ENCODE results near the gene PTPRO.
A peak's percentile ranks its signal among the peaks of the same experiment; 100 is the strongest.

Gene PTPRO

DNA sequence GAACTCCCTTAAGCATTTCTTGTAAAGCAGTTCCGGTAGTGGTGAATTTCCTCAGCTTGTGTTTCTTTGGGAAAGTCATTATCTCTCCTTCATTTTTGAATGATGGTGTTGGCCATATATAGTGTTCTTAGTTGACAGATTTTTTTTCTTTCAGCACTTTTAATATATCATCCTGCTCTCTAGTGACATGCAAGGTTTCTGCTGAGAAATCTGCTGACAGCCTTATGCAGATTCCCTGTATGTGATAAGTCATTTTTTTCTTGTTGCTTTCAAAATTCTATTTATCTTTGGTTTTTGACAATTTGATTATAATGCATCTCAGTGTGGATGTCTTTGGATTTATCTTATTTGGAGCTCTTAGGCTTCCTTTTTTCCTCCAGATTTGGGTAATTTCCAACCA, 135.7 kb downstream of the PTPRO start:
- no peak for DNase-seq

DNA sequence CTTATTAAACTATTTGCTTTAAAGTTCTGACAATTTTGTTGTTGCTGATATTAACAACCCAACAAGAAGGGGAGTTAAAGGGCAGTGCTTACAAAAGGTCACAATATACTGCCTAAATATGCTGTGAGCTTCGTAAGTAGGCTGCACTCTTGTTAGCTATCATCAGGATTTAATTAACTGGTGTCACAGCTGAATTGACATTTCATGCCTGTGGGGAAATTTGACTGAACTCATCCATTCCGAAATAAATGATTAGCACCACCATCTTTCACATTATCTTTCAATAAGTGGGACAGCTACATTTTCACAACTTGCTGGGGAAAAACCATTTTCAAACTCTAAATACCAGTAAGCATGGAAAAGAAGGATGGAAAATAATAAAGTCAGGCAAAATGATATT, 146.6 kb downstream of the PTPRO start:
- DNase-seq: no peak

DNA sequence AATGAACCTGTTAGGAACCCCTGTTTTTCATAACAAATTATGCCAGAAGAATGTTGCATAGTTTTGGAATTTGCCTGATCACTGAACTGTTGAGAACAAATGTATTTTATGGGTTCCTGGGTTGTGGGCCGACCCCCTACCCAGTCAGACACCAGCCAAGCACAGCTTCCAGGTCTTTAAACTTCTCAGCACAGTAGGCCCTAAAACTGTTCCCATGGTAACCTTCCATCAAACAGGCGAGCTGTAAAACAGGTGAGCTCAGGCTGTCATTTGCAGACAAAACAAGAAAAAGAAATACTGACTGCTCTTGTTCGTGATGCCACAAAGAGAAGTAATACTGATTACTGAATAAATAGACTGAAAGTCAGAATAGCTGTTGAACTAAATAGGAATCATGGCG, 147.0 kb downstream of the PTPRO start:
- DNase-seq: no peak

DNA sequence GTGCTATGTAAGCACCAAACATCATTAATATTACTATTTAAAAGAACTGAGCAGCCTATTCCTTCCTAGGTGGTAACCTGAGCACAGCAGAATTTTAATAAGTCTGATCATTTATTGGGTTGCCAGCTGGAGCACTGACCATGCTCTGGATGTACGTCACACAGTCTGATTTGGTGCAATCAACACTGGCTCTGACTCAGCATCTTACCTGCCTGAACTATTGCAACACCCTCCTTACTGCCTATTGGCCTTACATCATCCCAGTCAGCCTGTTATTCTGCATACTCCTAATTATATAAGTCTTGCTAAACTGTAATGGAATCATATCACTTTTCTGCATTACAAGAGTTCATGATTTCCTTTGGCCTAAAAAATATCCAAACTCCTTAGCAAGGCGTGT, 149.7 kb downstream of the PTPRO start:
- DNase-seq: no peak

DNA sequence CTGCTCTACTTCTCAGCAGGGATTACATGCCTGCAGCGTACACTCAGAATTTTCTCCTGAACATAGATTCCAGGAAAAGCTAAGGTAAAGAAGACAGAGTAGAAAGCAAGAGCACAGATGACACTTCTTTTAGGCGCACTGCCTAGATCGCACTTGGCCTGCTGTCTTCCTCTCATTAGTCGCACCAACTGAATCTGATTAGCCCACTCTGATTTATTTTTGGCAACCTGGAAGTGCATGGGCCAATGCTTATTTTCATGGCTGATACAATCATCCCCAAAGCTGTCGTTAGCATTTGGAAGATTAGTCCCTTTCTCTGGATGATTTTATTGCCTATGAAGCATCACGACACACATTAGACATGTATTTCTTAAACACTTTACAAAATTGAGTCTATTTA, 152.5 kb downstream of the PTPRO start:
- DNase-seq: no peak

DNA sequence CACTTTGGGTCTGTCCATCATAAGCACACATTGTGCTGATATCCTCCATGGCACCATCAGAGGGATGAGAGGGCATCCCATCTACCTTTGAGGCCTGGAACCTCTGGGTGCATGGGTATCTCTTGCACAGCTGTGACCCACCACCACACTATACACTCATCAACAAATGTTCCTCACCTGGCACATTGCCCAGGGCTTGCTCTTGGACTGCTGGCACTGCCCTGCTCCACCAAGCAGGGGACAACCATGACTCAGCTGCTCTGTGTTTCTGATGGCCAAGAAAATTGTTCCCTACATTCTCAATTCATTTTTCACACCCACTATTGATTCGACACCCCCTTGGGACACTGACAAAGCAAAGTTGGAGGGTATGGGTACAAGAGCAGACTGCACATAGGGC, 155.5 kb downstream of the PTPRO start:
- DNase-seq: no peak

DNA sequence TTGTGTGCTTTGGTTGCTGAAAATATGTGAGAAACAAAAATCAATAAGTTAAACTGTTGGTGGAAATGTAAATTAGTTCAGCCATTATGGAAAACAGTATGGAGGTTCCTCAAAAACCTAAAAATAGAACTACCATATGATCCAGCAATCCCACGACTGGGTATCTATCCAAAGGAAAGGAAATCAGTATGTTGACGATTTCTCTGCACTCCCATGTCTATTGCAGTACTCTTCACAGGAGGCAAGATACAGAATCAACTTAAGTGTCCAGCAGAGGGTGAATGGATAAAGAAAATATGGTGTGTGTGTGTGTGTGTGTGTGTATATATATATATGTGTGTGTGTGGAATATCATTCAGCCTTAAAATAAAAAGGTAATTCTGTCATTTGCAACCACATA, 159.5 kb downstream of the PTPRO start:
- no peak for DNase-seq

DNA sequence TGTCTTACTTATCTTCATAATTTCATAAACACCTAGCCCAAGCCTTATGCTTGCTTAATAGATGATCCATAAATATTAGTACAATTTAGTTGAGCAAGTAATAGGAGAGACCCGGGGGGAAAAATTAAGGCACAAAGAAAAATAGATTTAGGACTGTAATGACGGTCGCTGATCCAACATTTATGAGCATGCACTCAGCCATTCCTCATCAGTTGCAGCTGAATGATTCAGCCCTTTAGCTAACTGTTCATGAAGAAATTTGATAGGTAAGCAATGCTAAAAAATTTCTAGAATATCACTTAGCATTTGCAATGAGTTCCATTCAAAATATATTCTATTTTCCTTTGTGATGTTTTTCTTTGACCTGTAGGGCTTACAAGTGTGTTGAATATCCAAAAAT, 163.2 kb downstream of the PTPRO start:
- DNase-seq: no peak

DNA sequence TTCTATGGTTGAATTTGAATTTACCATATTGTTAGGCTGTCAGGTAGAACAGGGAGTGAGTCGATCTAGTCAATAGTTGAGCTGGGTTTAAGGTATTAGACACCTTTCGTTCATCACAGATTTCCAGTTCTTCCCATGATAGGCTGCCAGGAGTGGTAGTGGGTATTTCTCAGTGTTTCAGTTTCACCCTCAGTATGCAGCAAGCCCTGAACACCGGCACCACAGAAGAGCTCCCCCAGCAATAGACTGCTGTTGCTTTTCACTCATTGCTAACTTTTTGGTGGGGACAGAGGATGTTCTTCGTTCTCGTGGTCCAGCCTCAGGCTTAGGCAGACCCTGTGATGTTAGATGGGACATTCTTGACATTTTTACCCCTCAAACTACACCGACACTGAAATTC, 164.6 kb downstream of the PTPRO start:
- DNase-seq: no peak

DNA sequence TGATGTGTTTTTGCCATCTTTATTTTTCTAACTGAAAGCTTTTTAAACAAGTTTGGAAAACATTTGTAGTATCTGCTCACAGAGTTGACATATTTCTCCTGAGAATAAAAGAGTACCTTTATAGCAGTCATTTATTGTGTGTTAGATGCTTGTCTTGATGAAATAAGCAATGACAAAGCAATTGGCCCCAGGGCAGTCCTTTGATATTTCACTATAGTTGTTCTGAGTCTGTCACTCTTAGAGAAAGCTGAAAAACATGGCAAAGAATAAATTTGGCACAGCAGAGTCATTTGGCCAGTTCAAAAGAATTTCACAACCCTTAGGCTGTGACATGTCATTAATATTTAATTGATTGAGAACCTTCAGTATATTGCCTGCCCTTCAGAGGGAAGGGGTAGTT, 166.2 kb downstream of the PTPRO start:
- no peak for DNase-seq

DNA sequence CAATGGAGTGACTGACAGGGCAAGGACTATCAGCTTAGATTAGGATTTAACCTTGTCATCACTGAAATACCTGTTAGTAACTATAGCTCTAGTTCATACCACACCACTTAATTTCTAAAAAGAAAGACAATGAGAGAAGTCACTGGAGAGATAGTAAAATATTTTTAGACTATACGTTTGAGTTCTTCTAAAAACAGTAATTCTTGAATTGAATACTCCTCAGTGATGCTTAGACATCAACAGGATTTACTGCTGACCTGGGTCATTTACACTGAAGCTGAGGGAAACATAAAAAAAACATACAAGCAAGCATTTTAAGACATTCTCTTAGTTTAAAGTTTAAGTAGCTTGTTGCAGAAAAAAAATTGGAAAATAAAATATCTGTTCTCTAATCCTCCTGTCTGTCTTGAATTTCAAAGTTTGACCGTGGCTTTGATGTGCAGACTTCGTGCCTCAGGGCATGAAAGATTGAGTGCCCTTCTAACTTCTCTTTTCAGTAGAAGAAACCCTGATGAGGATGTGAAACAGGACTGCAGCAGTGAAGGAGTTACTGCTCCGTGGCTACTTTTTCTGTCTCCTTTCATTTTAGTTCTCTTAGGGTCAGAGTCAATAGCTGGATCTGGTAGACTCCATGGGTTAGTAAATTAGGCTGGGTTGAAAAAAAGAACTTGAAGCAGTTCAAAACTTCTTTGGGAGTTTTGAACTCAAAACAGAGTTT, 172.2 kb downstream of the PTPRO start:
- no peak for DNase-seq

DNA sequence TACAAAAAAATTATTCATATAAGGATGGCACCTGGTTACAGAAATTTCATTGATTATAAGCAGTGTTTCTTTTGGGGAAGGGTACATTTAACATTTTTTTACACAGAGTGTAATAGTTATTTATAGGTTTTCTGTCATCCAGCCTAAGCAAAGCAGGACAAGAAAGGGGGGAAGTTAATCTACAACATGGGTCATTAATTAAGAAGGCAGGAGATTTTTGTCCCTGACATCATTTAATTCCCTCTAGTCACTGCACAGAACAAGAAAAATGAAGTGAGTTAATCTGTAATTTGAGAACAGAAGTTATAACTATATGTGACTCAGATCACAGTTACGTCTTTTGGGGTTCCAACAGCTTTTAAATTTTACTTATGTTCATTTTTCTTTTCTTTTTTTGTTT, 173.4 kb downstream of the PTPRO start:
- no peak for DNase-seq

DNA sequence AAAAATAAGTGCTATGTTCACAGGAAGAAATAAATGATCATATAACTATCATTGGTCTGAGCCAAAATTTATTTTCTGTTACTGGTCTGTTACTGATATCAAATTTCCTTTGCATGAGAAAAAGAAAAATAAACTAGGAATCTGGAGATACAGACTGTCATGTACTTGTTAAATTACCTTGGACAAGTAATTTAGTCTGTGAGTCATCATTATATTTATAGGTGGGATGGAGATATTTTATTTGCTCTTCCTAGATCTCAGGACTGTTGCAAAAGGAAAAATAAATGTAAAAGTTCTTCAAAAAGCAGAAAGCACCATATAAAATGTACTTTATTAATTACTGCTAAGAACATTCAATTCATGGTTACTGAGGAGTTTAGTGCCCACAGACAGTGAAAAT, 174.4 kb downstream of the PTPRO start:
- no peak for DNase-seq

DNA sequence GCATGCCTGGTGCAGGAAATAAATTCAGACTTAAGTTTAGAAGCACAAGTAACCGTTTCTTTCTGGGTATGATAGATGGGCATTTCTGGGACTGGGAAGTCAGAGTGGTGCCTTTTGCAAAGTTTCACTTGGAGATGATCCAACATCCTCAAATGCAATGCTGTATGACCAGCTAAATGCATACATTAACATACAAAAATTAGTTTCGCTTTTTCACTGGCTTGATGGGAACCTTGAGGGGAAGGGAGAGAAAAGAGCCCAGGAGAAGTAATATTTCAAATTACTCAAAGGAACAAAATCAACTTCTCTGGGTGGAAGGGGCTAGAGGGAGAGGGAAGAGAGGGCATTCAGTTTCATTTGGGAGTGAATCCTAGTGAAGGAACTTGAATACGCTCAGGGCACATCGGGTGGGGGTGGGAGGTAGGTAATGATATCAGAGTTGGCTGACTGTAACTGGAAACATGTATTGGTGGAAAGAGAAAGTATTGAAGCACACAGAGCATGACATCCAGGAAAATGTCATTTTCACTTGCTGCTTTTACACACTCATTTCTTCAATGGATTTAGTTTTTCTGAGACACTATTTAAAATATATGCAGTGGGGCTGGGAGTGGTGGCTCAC, 175.5 kb downstream of the PTPRO start:
- DNase-seq: no peak

DNA sequence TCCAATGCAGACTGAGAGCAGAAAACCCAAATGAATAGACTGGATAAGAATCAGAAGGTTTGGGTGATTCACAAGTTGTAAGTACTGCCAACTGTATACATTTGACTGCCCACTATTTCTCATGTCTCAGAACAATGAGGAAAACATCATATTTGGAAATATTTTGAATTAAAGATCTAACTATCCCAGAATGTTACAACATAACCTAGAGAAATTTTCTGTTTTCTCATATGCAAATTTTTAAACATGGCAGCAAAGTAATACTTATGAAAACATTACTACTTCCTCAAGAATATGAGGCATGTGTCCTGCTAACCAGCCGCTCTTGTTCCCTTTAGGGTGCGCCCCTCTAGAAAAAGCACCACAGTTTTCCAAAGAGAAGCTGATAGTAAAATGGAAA, 179.9 kb downstream of the PTPRO start:
- DNase-seq: no peak

DNA sequence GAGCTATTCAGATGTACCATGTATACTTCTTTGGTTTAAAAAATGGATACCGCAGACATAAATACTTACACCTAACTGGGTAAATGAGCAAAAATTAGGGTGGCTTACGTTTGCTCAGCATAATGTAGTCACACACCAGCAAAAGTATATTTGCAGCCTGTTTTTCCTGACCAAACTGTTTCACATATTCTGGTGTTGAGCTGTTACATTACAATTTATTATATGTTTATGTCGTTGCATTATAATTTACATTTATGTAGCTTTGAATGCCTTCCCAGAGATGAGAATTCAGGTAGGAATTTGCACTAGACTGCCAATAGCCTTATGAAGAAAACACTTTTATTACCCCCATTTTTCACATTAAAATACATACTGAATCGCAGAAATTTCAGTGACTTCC, 183.3 kb downstream of the PTPRO start:
- DNase-seq: no peak

DNA sequence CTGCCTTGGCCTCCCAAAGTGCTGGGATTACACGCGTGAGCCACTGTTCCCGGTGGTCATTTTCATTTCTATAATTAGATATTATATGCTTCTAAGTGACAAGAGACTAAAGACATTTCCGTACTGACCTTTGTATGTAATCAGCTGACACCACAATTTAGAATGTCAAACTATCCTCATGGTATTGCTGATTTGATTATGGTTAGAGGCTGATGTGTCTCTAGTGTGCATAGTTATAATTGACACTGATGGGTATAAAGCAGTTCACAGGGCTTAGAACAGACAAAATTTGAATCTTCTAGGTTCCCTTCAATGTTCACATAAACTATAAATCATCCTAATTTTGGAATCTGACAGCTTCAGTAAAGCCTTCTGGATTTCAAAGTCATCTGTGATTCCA, 192.7 kb downstream of the PTPRO start:
- no peak for DNase-seq

DNA sequence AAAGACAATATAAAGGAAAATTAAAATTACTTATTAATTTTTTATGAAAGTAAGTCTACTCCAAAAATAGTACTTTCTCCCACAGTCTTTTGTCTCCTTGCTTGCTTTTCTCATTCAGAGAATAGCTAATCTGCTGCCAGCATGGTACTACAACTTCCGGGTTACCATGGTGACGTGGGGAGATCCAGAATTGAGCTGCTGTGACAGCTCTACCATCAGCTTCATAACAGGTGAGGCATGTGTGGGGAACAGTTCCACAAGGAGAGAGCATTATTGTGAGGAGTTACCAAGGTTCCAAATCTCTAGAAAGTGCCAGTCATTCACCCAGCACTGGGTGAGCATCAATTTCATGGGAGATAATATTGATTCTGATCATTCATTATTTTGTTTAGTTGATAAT, 197.8 kb downstream of the PTPRO start:
- no peak for DNase-seq

DNA sequence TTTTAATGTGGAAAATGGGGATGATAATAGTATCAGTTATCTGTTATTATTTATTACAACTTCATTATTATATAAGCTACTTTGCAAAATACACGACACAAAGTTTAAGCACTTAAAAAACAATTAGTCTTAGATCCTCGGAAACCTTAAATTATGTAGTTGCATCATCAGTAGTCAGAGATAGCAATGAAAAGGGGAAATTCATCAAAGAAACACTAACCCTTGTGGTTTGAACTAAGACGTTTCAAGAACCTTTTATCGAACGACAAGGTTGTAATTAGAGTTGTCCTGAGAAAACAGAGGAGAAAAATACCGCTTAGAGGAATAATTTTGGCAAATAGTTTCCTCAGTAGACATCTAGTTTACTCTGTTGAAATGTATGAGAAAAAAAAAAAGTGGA, 198.5 kb downstream of the PTPRO start:
- no peak for DNase-seq

DNA sequence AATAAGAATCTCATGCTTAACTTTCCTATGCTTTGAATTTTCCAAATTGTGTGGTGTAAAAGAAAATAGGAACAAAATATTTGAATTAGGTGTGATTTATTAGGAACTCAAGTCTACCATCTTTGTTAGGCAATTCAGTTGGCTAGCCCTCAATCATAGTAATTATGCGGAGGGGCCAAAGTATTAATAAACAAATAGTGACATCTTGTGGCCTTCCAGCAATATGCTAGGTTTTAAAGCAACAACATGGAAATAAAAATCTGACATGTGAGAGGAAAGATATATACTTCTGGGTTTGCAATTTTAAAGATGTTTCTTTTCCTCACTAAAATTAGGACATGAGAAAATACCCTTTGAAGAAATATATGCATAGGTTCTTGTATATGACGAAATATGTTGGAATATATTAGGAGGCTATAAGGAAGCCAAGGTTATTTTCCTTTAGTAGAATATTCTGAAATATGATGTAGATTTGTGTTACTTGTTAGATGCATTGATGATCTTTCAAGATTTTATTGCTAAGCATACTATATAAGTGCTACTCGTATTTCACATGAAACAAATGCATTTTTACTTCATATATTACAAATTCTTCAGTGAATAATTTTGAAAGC, 200.4 kb downstream of the PTPRO start:
- DNase-seq: peak; percentile 15

DNA sequence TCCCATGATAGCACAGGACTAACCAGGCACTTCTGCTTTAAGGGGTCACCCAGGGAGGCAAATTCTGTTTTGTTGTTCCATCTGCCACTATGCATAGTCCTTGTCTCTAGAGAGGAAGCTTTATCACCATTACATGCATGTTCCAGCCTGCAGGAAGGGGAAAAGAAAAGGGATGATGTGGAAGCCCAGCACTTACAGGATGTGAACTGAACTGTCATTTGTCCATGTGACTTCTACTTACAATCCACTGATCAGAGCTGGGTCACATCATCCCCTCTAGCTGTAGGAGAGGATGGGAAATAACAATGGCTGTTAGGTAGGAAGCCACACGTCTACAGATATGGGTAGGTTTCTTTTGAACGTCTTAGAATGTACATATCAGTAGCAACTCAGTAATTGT, 203.1 kb downstream of the PTPRO start:
- no peak for DNase-seq

DNA sequence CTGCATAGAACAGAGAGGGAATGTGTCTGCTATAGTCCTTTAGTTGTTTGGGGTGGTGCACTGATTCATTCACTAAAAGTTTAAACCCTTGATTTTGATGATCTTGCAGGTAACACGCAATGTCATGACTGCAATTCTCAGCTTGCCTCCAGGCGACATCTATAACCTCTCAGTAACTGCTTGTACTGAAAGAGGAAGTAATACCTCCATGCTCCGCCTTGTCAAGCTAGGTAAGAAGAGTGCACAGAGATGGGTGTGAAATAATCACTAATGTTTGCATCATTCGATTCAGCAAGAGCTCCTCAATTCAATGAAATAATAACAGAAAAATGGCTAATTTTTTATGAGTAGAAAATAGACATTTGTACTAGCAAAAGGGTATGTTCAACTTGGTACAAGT, 203.7 kb downstream of the PTPRO start:
- no peak for DNase-seq

DNA sequence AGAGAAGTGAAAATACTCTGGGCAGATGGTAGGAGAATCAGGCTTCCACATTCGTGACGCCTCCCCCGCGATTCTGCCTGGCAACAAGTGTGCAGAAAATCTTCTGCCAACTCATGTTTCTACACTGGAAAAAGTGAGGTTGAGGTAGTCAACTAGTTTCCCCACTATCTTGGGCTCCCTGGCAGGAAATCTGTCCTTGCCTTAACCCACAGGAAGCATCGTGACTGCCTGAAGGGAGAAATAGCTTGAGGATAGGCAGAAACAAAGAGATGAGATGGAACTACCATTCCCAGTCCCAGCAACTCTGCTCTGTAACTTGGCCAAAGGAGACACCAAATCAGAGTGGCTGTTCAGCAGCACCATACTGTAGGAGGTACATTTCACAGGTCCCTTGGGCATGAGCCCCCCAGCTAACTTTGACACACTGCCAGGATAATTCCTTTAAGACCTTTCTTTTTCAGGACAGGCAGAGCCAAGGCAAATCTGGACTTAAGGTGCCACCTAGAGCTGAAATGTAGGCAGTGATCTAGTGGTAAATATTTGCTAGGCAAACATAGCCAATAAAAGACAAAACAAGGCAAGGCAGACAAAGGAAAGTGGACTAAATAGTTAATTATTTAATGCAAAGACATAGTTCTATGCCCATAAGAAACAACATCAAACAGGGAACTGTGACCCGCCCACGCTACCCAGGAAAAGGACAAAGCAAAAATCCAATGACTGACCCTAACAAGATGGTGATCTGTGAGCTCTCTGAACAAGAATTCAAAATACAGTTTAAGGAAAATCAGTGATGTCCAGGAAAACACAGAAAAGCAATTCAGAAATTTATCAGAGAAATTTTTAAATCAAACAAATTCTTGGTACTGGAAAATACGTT, 205.1 kb downstream of the PTPRO start:
- no peak for DNase-seq

DNA sequence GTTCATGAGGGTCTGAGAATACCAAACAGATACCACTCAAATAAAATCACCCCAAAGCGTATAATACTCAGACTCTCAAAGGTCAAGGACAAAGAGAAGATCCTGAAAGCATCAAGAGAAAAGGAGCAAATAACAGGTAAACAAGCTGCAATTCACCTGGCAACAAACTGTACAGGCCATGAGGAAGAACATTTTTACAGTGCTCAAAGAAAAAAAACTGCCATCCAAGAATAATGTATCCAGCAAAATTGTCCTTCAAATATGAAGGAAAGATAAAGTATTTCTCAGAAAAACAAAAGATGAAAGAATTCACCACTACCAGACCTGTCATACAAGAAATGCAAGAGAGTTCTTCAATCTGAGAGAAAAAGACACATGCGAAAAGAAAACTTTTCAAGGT, 206.4 kb downstream of the PTPRO start:
- no peak for DNase-seq

Data from NCI-H2107 (cell line).